ENCODE data around the gene PCBD2.

DNA sequence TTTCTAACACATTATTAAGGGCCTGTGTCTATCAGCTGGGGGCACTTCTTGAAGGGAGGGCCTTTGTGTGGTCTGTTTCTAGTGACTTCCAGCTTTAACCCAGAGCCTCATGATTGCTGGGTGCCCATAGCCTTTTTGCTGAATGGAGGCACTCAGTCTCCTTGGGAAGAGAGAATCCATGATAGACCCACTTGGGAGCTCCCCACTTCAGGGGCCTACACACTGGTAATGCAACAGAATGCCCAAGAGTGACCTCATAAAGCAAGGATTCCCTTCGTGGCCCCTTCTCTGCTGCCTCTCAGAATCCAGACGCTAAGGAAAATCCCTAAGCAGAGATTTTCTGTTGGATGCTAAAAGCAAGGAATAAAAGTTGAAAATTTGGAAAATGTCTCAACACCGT, 62.7 kb downstream of the PCBD2 start, which contains the start of gene CATSPER3:
- TF ChIP-seq, protein P1, sequence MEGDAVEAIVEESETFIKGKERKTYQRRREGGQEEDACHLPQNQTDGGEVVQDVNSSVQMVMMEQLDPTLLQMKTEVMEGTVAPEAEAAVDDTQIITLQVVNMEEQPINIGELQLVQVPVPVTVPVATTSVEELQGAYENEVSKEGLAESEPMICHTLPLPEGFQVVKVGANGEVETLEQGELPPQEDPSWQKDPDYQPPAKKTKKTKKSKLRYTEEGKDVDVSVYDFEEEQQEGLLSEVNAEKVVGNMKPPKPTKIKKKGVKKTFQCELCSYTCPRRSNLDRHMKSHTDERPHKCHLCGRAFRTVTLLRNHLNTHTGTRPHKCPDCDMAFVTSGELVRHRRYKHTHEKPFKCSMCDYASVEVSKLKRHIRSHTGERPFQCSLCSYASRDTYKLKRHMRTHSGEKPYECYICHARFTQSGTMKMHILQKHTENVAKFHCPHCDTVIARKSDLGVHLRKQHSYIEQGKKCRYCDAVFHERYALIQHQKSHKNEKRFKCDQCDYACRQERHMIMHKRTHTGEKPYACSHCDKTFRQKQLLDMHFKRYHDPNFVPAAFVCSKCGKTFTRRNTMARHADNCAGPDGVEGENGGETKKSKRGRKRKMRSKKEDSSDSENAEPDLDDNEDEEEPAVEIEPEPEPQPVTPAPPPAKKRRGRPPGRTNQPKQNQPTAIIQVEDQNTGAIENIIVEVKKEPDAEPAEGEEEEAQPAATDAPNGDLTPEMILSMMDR (IDR thresholded peaks at IDR 0.05): no peak
- no peak for TF ChIP-seq EZH2 (IDR thresholded peaks at IDR 0.05; ENCODE audit: borderline replicate concordance, insufficient read depth, low read depth, low read length, poor library complexity, severe bottlenecking)

Data from B cell (primary cell).